Heart left ventricle (tissue), 13 donors: ENCODE measurements around the gene GPR176.

Experiments used
- POLR2A ChIP-seq, 2 donors: fragments of 450-650 bp; IDR thresholded peaks; one replicate each; pipeline ENCODE4 v1.6.1; 2017; ENCODE audit warnings: antibody characterized with exemption in 2 of 2, mild to moderate bottlenecking in 2 of 2, moderate library complexity in 2 of 2
- TF ChIP-seq, protein P1 (sequence below), 12 donors: fragments of 200-600 bp; sonication (generic) in 4 of 12; IDR thresholded peaks; one replicate each; pipeline versions ENCODE4 v1.5.0 to v1.8.0; 2018 to 2022; ENCODE audit warnings: antibody characterized with exemption in 12 of 12, mild to moderate bottlenecking in 5 of 12
- donor health status: ischemic (EF 13 %, LVEDD 7.1; RV severe dilation, severe dysfunction).
- donor health status: DM: no; HTN: yes; CAD: no.
- donor health status: DM: no; HTN: no; CAD: no.
- donor health status: ischemic (EF 25% LVEDD 6.9; RV normal size, moderate dysfunction).
- donor health status: ischemic (EF 25% LVEDD 5.7; RV mildly dilated, moderate dysfunction).
- donor health status: ischemic (EF 35%, LVEDD 5.7; RV mildly dilated, moderate dysfunction).
- donor health status: nonischemic (EF 11% LVEDD 7.7; RV severe dilation, severe dysfunction).
- donor health status: DM: yes; HTN: yes; CAD: no.
- donor health status: PGD.
- donor health status: ischemic (EF 29% LVEDD 5.4; RV normal size, mild dysfunction).
- donor health status: nonischemic (EF 23%, LVEDD 6.1; RV moderate dilation, normal function).

DNA sequence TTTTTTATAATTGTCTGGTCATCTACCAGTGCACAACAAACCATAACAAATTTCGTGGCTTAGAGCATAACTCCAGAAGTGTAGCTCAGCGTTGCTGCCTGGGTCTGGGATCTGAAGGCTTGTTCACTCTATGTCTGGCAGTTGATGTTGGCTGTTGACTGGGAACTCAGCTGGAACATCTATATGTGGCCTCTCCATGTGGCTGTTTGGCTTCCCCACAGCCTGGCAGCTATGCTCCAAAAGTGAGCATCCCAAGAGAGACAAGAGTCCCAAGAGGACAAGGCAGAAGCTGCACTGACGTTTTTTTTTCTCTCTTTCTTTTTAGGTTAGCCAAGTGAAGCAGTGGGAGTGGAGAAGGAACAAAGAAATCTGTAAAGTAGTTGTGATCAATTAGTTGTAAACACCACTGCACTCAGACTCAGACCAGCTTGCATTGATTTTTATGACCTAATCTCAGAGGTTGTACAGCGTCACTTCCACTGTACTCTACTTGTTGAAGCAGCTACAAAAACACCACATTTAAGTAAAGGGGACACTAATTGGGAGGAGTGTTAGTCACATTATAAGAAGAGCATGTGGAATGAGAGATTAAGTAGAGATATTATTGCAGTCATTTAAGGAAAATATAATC, 2.5 kb upstream of the GPR176 start:
- TF ChIP-seq, protein P1, sequence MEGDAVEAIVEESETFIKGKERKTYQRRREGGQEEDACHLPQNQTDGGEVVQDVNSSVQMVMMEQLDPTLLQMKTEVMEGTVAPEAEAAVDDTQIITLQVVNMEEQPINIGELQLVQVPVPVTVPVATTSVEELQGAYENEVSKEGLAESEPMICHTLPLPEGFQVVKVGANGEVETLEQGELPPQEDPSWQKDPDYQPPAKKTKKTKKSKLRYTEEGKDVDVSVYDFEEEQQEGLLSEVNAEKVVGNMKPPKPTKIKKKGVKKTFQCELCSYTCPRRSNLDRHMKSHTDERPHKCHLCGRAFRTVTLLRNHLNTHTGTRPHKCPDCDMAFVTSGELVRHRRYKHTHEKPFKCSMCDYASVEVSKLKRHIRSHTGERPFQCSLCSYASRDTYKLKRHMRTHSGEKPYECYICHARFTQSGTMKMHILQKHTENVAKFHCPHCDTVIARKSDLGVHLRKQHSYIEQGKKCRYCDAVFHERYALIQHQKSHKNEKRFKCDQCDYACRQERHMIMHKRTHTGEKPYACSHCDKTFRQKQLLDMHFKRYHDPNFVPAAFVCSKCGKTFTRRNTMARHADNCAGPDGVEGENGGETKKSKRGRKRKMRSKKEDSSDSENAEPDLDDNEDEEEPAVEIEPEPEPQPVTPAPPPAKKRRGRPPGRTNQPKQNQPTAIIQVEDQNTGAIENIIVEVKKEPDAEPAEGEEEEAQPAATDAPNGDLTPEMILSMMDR (IDR thresholded peaks at IDR 0.05), result no peak
- no peak for TF ChIP-seq POLR2A (IDR thresholded peaks at IDR 0.05)
